Stimulated activated CD4-positive, alpha-beta T cell treated with anti-CD3 and anti-CD28 coated beads, TNF-alpha, amount 100 ng/mL, for 1 hour (primary cell): Measurements from ENCODE around the gene DISP3.

Experiments used
- DNase-seq, 3 donors: peaks; one replicate each; pipeline ENCODE4 v3.0.0-alpha.2; 2020; ENCODE audit warnings: low read depth in 3 of 3, low spot score in 1 of 3

The DISP3 gene

DNA sequence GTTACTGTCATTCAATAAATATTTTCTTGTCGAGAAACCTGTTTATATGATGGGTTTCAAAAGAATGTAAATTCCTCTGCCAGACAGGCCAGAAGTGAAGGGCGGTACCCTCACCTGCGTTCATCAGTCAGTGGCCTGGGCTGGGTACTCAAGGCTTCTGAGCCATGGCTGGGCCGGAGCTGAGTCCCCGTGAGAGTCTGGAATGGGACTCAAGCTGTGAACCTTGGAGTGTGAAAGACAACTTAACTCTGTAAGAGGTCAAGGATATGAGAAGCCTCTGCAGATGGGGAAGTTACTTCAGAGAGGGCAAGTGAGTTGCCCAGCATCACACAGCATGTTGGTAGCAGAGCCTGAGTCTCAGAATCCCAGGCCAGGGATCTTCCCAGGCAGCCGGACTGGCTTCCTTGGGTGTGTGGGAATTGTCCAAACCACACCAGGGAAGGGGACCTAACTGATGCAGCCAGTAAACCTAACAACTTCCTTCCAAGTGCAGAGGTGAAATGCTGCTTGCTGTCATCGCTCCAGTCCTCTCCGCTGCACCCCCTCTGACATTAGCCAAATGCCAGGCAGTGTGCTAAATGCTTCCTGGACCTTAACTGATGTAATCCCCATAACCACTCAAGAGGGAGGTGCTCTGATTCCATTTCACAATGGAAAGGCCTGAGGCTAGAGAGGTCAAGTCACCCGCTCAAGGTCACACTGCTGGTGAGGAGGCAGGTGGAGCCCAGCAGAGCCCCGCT lies 4.8 kb downstream of the DISP3 start:
- DNase-seq = no peak

DNA sequence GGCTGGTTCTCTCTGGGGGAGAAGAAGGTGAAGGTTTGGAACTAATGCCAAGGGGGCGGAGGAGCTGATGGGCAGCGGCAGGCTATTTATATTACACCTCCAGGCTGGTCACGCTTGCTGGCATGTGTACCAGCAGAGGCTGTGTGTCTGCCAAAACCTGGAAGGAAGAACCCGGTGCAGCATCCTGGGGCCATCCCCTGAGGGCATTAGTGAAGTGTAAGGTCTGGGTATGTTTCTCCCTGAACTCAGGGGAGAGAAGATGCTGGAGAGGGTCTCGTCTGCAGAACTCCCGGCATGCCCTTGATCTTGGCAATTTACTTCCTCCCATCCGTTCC lies 5.3 kb downstream of the DISP3 start:
- no peak for DNase-seq

DNA sequence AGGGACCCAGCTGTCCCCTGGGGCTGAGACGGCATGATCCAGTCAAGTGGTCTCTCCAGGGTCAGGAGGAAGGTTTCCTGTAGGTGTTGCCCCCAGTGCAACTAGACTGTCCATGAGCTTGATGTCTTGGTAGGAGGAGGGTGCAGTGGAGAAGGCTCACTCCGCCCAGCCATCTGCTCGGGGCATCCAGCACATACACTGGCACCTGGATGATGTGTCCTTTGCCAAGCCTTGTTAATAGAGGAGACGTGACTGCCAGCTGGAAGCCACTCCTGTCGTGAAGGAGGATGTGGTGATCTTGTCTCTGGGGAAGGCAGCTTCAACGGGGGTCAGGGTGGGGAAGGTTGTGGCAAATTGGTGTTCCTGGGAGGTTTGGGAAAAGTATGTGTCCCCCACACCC lies 6.2 kb downstream of the DISP3 start:
- no peak for DNase-seq

DNA sequence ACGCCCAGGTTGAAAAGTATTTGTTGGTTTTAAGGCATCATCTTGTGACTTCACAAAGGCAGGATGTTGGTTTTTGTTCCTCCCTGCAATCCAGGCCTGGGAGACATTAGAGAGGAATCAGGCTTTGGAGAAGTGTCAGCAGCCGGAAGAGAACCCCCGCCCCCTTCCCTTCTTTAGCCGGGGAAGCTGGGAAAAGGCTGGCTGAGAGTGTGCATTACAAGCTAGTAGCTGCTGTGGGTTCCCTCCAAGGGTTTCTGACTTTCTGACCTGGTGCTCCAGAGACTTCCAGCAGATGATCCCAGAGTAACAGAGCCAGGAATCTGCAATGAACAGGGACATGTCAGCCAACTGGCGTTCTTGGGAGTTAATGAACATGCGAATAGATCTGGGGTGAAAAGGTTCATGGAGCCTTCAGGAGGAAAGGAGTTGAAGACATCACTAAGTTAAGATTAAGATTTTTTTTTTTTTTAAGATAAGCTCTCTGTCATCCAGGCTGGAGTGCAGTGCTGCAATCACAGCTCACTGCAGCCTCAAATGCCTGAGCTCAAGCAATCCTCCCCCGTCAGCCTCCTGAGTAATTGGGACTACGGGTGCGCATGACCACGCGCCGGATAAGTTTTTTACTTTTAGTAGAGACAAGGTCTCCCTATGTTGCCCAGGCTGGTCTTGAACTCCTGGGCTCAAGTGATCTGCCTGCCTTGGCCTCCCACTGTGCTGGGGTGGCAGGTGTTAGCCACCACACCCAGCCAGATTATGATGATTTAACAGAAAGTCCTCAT lies 7.5 kb downstream of the DISP3 start:
- no peak for DNase-seq

DNA sequence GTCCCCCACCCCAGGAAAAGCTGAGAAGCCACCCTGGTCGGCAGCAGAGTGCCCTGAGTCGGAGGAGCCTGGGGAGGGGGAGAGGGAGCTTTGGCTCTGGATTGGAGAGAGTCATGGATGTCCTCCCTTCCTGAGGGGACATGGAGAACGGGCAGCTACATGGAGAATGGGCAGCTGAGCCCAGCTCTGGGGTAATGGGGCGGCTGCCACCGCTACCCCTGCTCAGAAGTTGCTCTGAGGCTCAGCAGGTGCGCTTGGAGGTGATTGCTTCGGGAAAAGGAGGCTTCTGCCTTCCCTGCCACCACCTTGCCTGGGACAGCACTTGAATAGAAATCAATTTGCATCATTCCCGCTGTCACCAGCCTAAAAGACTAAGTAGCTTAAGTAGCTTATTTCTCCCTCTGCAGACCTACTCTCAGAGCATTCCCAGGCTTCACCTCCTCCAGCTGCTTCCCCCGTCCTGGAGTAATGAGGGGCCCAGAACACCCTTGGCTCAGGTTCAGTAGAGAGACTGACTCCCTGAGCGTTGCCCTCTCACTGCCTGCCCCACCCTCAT lies 8.3 kb downstream of the DISP3 start:
- no peak for DNase-seq

DNA sequence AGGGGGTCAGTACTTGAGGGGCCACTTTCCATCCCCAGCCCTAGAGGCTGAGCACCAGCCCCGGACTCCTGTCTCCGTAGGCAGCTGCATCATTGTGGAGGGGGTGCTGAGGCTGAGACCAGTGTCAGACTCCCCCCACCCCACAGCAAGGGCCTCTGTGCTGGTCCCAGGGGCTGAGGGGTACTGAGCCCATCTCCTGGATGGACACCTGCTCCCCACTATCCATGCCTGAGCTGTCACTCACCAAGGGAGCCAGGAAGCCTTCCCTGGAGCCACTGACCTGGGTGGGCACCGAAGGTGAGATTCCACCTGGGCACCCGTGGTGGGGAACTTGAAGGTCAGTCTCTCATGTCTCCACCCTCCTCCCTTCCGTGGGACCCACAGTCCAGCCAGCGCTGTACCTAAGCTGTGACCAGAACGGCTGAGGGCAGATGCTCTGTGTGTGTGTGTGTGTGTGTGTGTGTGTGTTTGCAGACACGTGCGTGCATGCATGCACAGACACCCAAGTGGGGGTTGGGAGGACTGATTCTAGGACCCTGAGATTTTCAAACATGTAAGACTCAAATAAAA lies 9.3 kb downstream of the DISP3 start:
- no peak for DNase-seq

DNA sequence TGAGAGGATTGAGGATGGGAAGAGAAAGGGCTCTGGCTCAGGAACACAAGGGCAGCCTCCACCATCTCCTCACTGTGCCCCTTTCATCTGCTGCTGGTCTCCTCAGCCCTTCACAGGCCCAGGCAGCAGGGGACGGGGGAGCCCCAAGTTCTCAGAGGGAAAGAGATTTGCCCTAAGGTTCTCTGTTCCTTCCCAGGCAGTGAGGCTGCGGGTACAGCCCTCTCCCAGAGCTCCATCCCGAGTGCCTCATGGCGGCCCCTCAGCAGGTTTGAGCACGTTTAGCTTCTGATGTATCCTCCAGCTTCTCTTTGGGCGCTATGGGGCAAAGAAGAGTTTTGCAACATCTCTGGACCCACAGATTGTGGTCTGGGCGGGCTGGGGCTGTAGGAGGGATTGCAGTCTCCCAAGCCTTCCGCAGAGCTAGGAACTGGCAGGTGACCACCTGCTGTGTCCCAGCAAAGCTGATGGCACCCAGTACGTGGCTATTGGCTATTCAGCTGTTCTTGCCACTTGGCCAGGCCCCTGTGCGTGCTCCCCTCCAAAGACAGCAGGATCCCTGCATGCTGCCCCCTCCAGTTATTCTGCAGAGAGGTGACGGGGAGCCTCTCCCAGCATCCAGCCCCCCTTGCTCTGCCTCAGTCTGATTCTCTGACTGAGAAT lies 10.1 kb downstream of the DISP3 start:
- no peak for DNase-seq

DNA sequence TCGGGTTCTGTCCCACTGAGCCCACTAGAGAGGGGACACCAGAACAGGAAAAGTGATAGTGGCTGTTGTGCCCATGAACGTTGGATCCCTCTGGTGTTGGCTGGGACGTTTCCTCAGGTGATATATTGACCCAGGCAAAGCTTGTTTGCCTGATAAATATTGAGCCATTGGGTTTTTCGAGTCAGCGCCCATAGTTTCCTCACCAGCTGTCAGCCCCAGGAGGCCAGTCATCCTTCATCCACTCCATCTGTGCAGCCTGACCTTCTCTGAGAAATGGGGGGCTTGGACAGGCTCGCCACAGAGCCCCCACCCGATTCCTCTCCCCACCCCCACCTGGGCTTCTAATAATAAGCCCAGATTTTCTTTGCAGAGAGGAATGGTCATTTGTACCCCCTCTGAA lies 13.3 kb downstream of the DISP3 start:
- no peak for DNase-seq

DNA sequence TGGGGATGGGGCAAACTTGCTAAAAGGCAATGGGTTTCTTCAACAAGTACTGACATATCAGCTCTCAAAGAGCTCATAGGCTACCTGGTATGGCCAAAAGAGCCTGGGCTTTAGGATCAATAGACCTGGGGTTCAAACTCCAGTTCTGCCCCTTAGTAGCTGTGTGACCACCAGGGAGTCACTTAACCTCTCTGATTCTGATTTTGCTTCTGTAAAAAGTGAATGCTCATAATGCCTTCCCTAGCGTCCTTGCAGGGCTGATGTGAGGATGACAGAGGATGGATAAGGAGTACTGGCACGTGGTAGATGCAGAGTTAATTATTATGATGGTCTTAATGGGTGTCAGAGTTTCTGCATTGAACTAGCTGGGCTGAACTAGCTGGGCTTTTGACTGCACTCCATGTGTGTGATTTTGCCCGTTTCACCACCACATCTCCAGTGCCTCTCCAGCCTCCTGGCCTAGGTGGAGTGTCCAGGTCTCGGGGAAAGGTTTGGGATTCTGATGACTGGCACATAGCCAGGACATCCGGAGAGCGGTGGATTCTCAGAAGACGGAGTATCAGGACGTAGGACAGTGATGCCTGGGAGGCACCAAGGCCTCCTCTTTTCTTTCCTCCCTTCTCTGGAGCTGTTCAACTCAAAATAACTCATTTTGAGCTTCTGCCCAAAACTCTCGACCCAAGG lies 15.2 kb downstream of the DISP3 start:
- DNase-seq = no peak

DNA sequence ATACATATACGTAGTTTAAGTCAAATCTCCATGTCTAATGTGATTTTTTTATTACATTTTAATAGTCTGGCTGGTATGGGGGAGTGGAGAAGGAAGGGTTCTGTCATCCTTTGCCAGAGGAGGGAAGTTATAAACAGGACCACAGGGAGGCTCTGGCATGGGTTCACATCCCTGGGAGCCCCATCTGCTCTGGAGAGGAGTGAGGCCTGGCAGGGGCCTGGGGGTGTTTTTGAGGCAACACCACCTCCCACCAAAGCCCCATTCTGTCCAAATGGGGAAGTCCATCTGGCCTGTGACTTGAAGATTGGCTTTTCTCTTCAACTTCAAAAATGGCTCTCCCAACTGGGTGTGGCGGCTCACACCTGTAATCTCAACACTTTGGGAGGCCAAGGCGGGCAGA lies 15.8 kb downstream of the DISP3 start:
- DNase-seq = no peak

DNA sequence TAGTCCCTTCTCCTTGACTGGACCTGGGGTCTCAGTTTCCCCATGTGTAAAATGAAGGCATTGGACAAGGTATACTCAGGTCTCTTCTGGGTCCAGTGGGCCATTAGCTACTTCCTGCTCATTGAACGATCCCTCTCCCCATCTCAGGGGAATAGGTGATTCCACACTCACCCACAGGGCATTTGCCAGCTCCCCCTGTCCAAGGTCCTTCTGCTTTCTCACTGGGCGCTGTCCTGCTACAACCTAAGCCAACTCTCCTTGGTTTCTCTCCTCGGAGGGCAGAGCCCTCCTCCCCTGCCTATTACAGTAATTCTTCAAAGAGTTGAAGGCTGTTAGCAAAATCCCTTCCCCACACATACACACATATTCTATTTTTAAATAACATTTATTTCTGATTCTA lies 16.6 kb downstream of the DISP3 start:
- DNase-seq = no peak

DNA sequence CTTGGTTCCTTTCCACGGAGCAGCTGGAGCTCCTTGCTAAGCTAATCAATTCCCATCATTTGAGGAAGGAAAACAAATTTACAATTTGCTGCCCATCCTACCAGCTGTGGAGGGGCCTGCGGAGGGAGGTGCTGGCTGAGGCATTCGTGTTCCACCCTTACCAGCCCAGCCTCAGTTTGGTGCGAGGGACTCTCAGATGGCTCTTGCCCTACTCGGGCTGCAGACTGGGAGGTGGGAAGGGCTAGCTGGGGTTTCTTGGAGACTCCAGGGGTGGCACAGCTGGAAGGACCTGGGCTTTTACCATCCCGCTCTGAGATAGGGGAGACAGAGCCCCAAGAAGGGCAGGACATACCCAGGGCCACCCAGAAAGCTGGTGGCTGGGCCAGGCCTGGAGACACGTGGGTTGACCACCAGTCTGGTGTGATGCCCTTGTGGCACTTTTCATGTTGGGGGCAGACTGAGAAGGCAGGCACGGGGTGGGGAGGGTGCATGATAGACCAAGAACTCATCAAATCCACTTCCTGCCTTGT lies 17.7 kb downstream of the DISP3 start:
- no peak for DNase-seq

DNA sequence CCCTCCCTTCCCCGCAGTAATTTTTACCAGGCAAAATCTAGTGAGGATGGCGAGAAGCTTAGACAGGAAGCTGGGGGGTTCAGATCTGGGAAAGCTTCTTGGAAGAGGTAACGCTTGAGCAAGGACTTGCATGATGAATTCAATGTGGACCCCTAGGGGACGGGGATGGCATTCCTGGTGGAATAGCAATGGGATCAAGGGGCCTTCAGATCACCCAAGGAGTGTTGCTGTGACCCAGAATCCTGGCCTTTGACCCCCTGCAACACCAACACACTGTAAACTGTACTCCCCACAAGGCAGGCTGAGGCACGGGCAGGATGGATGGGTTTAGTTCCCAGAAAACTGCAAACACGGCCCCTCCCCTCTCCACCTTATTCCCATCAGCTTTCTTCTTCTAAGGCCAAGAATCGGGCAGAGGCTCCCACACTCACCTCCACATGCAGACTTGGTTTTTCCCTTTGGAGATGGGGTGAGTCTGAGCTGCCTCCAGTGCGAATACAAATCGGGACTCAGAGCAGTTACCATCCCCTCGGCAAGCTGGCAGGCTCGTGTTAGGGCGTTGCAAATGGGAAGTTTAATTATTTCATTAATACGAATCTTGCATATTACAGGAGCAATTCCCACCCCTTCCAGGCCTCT lies 20.1 kb downstream of the DISP3 start:
- DNase-seq = no peak

DNA sequence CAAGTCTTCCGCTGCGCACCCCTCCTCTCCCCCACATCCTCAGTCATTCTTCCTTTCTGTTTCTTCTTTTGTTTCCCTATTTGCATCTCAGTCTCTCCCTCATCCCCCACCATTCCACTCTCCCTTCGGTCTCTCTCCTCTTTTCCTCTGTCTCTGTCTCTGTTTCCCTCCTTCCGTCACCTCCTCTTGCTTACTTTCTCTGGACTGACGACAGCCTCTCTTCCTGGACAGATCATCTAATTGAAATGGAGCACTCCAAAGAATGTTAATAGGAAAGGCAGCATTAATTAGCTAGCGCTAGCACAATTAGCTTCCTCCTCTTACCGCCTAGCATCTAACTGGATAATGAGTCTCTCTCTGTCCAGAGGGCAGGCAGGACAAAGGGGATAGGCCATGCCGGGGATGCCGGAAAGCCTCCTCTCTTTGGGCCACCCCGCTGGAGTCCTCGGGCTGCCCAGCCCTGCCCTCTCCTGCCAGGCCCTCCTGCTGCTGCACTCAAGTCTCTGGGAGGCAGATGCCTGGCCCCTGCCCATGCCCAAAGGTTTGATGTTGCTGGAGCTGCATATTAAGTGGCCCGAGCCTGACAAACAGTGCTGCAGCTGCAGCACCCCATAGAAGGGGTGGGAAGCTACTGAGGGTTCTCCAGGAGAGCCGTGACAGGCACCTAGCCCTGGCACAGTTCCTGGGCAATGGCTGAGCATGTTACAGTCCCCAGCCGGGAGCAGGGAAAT lies 20.8 kb downstream of the DISP3 start:
- no peak for DNase-seq

DNA sequence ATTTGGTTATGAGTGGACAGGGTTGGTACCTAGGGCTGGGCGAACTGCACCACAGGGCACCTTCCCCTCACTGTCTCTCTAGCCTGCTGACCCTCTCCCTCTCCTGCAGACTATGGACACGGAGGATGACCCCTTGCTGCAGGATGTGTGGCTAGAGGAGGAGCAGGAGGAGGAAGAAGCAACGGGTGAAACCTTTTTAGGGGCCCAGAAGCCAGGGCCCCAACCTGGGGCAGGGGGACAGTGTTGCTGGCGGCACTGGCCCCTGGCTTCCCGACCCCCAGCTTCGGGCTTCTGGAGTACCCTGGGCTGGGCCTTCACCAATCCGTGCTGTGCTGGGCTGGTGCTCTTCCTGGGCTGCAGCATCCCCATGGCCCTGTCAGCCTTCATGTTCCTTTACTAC lies 21.9 kb downstream of the DISP3 start:
- no peak for DNase-seq

DNA sequence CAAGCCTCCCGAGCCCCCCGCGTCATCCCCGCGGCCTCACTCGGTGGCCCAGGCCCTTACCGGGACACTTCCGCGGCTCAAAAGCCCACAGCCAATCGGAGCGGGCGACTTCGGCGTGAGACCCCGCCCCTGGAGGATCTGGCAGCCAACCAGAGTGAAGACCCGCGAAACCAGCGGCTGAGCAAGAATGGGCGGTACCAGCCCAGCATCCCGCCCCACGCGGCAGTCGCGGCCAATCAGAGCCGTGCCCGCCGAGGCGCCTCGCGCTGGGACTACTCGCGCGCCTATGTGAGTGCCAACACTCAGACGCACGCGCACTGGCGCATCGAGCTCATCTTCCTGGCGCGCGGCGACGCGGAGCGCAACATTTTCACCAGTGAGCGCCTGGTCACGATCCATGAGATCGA lies 22.5 kb downstream of the DISP3 start:
- no peak for DNase-seq

DNA sequence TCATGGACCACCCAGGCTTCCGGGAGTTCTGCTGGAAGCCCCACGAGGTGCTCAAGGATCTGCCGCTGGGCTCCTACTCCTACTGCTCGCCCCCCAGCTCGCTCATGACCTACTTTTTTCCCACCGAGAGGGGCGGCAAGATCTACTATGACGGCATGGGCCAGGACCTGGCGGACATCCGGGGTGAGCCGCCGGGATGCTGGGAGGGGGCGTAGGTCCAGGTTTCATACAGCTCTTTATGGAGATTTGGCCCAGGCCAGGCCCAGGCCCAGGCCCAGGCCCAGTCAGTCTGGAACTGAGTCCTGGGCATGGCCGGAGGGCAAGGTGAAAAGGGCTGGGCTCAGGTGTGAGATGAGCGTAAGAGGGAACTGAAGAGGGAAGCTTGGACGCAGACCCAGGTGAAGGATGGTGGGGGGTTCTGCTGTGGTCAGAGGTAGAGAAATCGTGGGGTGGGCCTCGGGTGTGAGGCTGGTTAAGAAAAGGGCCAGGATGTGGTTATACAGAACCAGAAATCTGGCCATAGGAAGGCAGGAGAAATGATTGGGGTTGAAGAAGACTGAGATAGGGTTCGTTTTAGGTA lies 23.0 kb downstream of the DISP3 start:
- no peak for DNase-seq

DNA sequence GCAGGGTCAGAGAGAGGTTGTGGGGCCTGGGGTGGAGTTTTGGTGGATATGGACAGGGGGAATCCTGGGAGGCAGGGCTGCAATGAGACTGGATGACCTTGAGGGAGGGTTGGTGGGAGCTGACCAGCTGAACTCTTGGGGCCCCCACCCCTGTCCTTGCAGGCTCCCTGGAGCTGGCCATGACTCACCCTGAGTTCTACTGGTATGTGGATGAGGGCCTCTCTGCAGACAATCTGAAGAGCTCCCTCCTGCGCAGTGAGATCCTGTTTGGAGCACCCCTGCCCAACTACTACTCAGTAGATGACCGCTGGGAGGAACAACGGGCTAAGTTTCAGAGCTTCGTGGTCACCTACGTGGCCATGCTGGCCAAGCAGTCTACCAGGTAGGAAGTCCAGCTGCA lies 23.6 kb downstream of the DISP3 start:
- no peak for DNase-seq

DNA sequence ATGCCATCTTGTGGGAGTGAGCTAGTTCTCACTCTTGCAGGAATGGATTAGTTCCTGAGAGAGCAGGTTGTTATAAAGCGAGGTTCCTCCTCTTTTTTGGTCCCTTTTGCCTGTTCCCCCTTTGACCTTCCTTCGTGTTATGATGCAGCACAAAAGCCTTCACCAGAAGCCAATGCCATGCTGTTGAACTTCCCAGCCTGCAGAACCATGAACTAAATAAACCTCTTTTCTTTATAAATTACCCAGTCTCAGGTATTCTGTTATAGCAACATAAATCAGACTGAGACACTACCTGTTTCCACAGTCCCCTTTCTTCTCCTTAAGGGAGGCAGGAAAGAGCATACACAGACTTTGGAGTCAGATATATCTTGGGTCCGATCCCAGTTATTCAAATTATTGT lies 25.6 kb downstream of the DISP3 start:
- DNase-seq = no peak
